Ovary (tissue), 9 donors: ENCODE results near the gene PRKCE. TPM values are rescaled to one million over a fixed set of nuclear protein-coding genes. Genes with fewer than 3 reads are reported as not detected.

ENCODE experiments used
- DNase-seq, 5 donors: peaks; one replicate each; pipeline ENCODE4 v3.0.0-alpha.2; 2019 to 2020
- H3K27ac ChIP-seq, 2 donors: fragments of 200-600 bp; one replicate each; pipeline versions ENCODE4 v1.5.1 to v1.8.0; 2019 to 2022
- H3K27me3 ChIP-seq: fragments of 200-600 bp; one replicate; pipeline ENCODE4 v1.8.0; 2022
- H3K36me3 ChIP-seq: fragments of 200-600 bp; sonication (generic); one replicate; pipeline ENCODE4 v1.5.1; 2019
- H3K4me1 ChIP-seq: one replicate; pipeline ENCODE4 v1.8.1; 2013; ENCODE audit warnings: mild to moderate bottlenecking, moderate library complexity; ENCODE audit not compliant: insufficient read depth
- H3K4me3 ChIP-seq: fragments of 200-600 bp; sonication (generic); one replicate; pipeline ENCODE4 v1.5.1; 2017
- H3K9me3 ChIP-seq, 2 donors: fragments of 200-600 bp in 1 of 2; sonication (generic) in 1 of 2; one replicate each; pipeline versions ENCODE4 v1.5.1 to v1.8.1; 2013 to 2019; ENCODE audit warnings: mild to moderate bottlenecking in 1 of 2, moderate library complexity in 1 of 2
- CTCF ChIP-seq, 3 donors: fragments of 450-650 bp in 2 of 3; fragments of 200-600 bp in 1 of 3; IDR thresholded peaks; one replicate each; pipeline versions ENCODE4 v1.5.1 to v1.8.0; 2016 to 2022; ENCODE audit warnings: antibody characterized with exemption in 3 of 3, mild to moderate bottlenecking in 1 of 3
- EP300 ChIP-seq: sonication (generic); formaldehyde crosslinking; IDR thresholded peaks from one replicate; pipeline ENCODE4 v1.6.1; 2017; ENCODE audit warnings: antibody characterized with exemption
- POLR2A ChIP-seq: fragments of 450-650 bp; IDR thresholded peaks from one replicate; pipeline ENCODE4 v1.6.1; 2017; ENCODE audit warnings: antibody characterized with exemption, mild to moderate bottlenecking, moderate library complexity
- WGBS, 3 donors: extraction: QIAGEN DNeasy Blood & Tissue Kit in 1 of 3; methylation state at CpG; one replicate each; pipeline versions ENCODE4 v1.1.5 to v1.1.7; 2013 to 2017; 5-methylcytosine and 5-hydroxymethylcytosine counted together
- intact Hi-C, 4 donors: fragments of 100-400 bp; cut with DNase I; formaldehyde crosslinking; loops; one replicate each; pipeline versions ENCODE4 v1.11.0 to v1.15.1; 2022 to 2023
- polyA plus RNA-seq, 2 donors: library from polyadenylated mRNA; stranded (reverse); fragments of 200-250 nt in 1 of 2; fragments of 350-450 nt in 1 of 2; fragmentation: Illumina TruSeq in 1 of 2; extraction: RNeasy Lipid Tissue Mini Kit (QIAGEN cat#74804) in 1 of 2; gene quantifications; one replicate each; pipeline ENCODE4 v1.2.3, GENCODE V29; 2013 to 2014
- total RNA-seq, 7 donors: library from RNA; depleted of rRNA in 2 of 7; stranded (reverse); fragments of >200 nt in 2 of 7; fragmentation: NEBNext Ultra II Directional in 3 of 7; extraction: Animal tissue kit (Norgen Biotek cat#: 25700) in 3 of 7; gene quantifications; one replicate each; pipeline versions ENCODE4 v1.1.0 to v1.2.4, GENCODE V29; 2016 to 2023
- donor health status: DM: no; HTN: no; CAD: no; lungs with moderate emphysema.
- donor health status: DM: no; HTN: no; CAD: no.
- donor health status: Bipolar disorder and iron deficiency.
- donor health status: DM: yes; HTN: yes; CAD: no.
- donor health status: DM: no; HTN: no; CAD: no.
- donor health status: DM: yes; HTN: yes; CAD: no.

The PRKCE gene
- total and polyA plus RNA-seq, 9 donors: 3.1 to 22.8 (median 12.8) TPM

GRCh38 chr2:45897842-45898241 is 246.4 kb downstream of the PRKCE start:
- peaks cover 4% of the 10 kb centered on the region for H3K4me1 ChIP-seq
- TF ChIP-seq CTCF (IDR thresholded peaks at IDR 0.05) (no peak), EP300 (no peak), POLR2A (no peak)
- no peak overlapping the region for H3K4me3 ChIP-seq
- no peaks in the 10 kb centered on the region for H3K36me3 ChIP-seq
- H3K9me3 ChIP-seq: no peaks in the 10 kb centered on the region
- intact Hi-C loops: no loop called here
- WGBS, 3 donors: 85 to 94% (median 88%) methylated on average over 8 of the region's 8 CpGs
- H3K27ac ChIP-seq: no peak overlapping the region
- no peak for DNase-seq
- H3K27me3 ChIP-seq: no peaks in the 10 kb centered on the region

- DNase-seq: no peak
Observed at GRCh38 chr2:45898819-45899218, 247.3 kb downstream of the PRKCE start.

GRCh38 chr2:45899926-45900325 is 248.5 kb downstream of the PRKCE start:
- Histone ChIP-seq H3K27me3 (no peaks in the 10 kb centered on the region), H3K4me3 (no peak overlapping the region), H3K9me3 (no peaks in the 10 kb centered on the region), H3K36me3 (no peaks in the 10 kb centered on the region), H3K4me1 (peaks cover 9% of the 10 kb centered on the region), H3K27ac (no peak overlapping the region)
- 85 to 89% (median 86%) methylated on average over 5 of the region's 5 CpGs for WGBS, 3 donors
- DNase-seq: no peak
- intact Hi-C loops: no loop called here
- TF ChIP-seq EP300: no peak
- TF ChIP-seq CTCF (IDR thresholded peaks at IDR 0.05): no peak
- TF ChIP-seq POLR2A: no peak

More at GRCh38 chr2:45898819-45899218, 247.3 kb downstream of the PRKCE start:
- intact Hi-C loops: no loop called here
- Histone ChIP-seq H3K9me3 (no peaks in the 10 kb centered on the region), H3K27ac (no peak overlapping the region), H3K4me3 (no peak overlapping the region), H3K4me1 (peaks cover 4% of the 10 kb centered on the region), H3K27me3 (no peaks in the 10 kb centered on the region), H3K36me3 (no peaks in the 10 kb centered on the region)
- WGBS, 3 donors: 86 to 91% (median 87%) methylated on average over 3 of the region's 3 CpGs
- TF ChIP-seq POLR2A (no peak), CTCF (IDR thresholded peaks at IDR 0.05) (no peak), EP300 (no peak)

GRCh38 chr2:45901468-45902032 is 250.1 kb downstream of the PRKCE start:
- H3K36me3 ChIP-seq: no peaks in the 10 kb centered on the region
- no peak overlapping the region for H3K27ac ChIP-seq
- peaks cover 10% of the 10 kb centered on the region for H3K4me1 ChIP-seq
- TF ChIP-seq POLR2A: no peak
- no peak for TF ChIP-seq EP300
- no peak for TF ChIP-seq CTCF (IDR thresholded peaks at IDR 0.05)
- no peaks in the 10 kb centered on the region for H3K27me3 ChIP-seq
- WGBS, 3 donors: 91 to 92% (median 91%) methylated on average over 7 of the region's 7 CpGs
- intact Hi-C loops: no loop called here
- DNase-seq: no peak
- H3K9me3 ChIP-seq: no peaks in the 10 kb centered on the region
- no peak overlapping the region for H3K4me3 ChIP-seq
